HEK293T (cell line): ENCODE measurements around the gene FOXK2.

Experiments
- CTBP1 ChIP-seq: fragments of 450-650 bp; IDR thresholded peaks from 2 replicates; pipeline ENCODE4 v1.6.1; 2016; ENCODE audit warnings: borderline replicate concordance
- ELF4 ChIP-seq: fragments of 450-650 bp; IDR thresholded peaks from 2 replicates; pipeline ENCODE4 v1.6.1; 2017; ENCODE audit warnings: antibody characterized with exemption
- HDGF ChIP-seq: fragments of 450-650 bp; IDR thresholded peaks from 2 replicates; pipeline ENCODE4 v1.6.1; 2017; ENCODE audit warnings: antibody characterized with exemption, borderline replicate concordance
- LEF1 ChIP-seq: fragments of 450-650 bp; IDR thresholded peaks from 2 replicates; pipeline ENCODE4 v1.6.1; 2017; ENCODE audit warnings: mild to moderate bottlenecking, borderline replicate concordance
- SUZ12 ChIP-seq: fragments of 450-650 bp; IDR thresholded peaks from 2 replicates; pipeline ENCODE4 v1.6.1; 2016; ENCODE audit warnings: mild to moderate bottlenecking
- TF ChIP-seq, protein P1 (sequence below): fragments of 450-650 bp; IDR thresholded peaks from 2 replicates; pipeline ENCODE4 v1.6.1; 2016

GRCh38 chr17:82560252-82560642 lies 40.7 kb downstream of the FOXK2 start:
- no peak for TF ChIP-seq LEF1
- TF ChIP-seq CTBP1, result no peak
- no peak for TF ChIP-seq SUZ12
- TF ChIP-seq ELF4, result no peak
- TF ChIP-seq, protein P1, sequence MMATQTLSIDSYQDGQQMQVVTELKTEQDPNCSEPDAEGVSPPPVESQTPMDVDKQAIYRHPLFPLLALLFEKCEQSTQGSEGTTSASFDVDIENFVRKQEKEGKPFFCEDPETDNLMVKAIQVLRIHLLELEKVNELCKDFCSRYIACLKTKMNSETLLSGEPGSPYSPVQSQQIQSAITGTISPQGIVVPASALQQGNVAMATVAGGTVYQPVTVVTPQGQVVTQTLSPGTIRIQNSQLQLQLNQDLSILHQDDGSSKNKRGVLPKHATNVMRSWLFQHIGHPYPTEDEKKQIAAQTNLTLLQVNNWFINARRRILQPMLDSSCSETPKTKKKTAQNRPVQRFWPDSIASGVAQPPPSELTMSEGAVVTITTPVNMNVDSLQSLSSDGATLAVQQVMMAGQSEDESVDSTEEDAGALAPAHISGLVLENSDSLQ, result no peak
- TF ChIP-seq HDGF, result no peak
